Lower leg skin (tissue), 4 donors: ENCODE results near the gene UGP2. TPM values are rescaled to one million over a fixed set of nuclear protein-coding genes. Genes with fewer than 3 reads are reported as not detected.

ENCODE experiments used
- DNase-seq, 2 donors: peaks; one replicate each; pipeline ENCODE4 v3.0.0-alpha.2; 2019; ENCODE audit warnings: low spot score in 2 of 2
- H3K4me3 ChIP-seq: fragments of 200-600 bp; sonication (generic); 2 replicates; pipeline ENCODE4 v1.5.1; 2017; ENCODE audit warnings: mild to moderate bottlenecking, low read depth; ENCODE audit not compliant: poor library complexity, severe bottlenecking
- POLR2A ChIP-seq, 2 donors: fragments of 450-650 bp; IDR thresholded peaks; one replicate each; pipeline ENCODE4 v1.6.1; 2016 to 2017; ENCODE audit warnings: antibody characterized with exemption in 2 of 2, mild to moderate bottlenecking in 1 of 2, moderate library complexity in 1 of 2
- WGBS, 2 donors: methylation state at CpG; one replicate each; pipeline ENCODE4 v1.1.5; 2018; 5-methylcytosine and 5-hydroxymethylcytosine counted together
- intact Hi-C: fragments of 100-400 bp; cut with DNase I; formaldehyde crosslinking; loops from one replicate; pipeline ENCODE4 v1.15.0; 2023; ENCODE audit warnings: low total_unique reads
- total RNA-seq, 4 donors: library from RNA; depleted of rRNA; stranded (reverse); fragments of >200 nt; gene quantifications; one replicate each; pipeline ENCODE4 v1.1.0, GENCODE V29; 2016
- TF ChIP-seq, protein P1 (sequence below), 3 donors: fragments of 450-650 bp; IDR thresholded peaks; one replicate each; pipeline ENCODE4 v1.5.1; 2016; ENCODE audit warnings: antibody characterized with exemption in 3 of 3, mild to moderate bottlenecking in 3 of 3, moderate library complexity in 2 of 3

Gene UGP2
- total RNA-seq, 4 donors from 2014 or later = 61.1 to 153 (median 92.7) TPM

DNA sequence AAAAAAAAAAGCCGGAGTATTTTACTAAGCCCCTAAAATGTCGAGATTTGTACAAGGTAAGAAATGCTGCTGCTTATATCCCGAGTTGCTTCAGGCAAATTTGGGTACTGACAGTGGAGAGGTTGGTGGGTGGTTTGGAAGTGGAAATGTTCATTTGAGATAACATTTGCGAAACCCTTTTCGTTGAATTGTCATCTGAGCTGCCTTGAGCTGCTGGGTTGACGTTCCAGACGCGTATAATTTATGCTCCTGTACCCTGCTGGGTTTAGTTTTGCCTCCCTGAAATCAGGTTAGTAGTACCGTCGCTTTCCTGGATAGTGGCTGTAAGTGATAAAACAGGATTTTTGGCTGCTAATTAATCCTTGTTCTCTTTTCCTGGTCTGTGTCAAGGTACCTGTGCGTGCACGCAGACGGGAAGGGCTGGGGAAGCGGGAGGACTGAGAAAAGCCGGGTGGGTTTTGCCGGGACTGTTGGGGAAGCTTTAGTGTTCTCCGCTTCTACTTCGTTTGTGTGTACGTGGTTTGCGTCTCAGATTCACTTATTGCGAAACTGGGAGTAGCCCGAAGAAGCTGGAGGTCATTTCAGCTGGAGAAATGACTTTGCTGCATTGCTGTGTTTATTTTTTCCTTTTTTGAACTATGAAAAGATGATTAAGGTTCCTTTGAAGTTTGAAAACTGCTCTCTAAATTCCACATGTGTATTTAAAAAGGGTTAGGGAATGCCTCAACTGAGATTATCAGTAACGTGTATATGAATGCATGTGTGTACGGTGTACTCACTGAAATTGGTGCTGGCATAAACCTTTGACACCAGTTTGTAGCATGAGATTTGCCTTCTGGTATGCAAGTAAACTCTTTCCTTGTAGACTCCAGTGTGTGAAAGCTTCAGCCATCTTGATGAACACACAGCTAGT is 709 bp downstream of the UGP2 start:
- H3K4me3 ChIP-seq = peak overlapping the region; percentile 96
- TF ChIP-seq POLR2A (IDR thresholded peaks at IDR 0.05) = no peak
- TF ChIP-seq, protein P1, sequence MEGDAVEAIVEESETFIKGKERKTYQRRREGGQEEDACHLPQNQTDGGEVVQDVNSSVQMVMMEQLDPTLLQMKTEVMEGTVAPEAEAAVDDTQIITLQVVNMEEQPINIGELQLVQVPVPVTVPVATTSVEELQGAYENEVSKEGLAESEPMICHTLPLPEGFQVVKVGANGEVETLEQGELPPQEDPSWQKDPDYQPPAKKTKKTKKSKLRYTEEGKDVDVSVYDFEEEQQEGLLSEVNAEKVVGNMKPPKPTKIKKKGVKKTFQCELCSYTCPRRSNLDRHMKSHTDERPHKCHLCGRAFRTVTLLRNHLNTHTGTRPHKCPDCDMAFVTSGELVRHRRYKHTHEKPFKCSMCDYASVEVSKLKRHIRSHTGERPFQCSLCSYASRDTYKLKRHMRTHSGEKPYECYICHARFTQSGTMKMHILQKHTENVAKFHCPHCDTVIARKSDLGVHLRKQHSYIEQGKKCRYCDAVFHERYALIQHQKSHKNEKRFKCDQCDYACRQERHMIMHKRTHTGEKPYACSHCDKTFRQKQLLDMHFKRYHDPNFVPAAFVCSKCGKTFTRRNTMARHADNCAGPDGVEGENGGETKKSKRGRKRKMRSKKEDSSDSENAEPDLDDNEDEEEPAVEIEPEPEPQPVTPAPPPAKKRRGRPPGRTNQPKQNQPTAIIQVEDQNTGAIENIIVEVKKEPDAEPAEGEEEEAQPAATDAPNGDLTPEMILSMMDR (IDR thresholded peaks at IDR 0.05) = no peak
- intact Hi-C loops = no loop called here
- whole genome bisulfite sequencing, 2 donors = 2 to 4% methylated on average over 24 of the region's 24 CpGs
- peak in 1 of 2 donors; percentile 66 for DNase-seq

DNA sequence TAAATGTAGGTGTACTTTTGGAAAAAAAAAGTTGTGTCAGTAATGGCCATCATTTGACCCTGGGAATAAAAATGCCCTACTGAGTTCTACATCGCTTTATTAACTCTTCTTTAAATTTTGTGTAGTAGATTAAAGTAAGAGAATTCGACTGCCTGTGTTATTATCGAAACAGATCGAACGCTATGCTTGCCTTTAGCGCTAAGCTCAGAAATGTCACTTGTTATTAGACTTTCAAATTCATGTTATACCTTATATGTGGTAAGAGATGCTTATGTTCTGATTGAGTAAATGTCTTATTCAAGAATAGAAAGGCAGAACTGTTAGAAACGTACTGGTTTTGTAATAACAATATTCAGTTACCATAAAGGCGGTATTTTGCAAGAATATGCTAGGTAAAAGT is 1.4 kb downstream of the UGP2 start:
- intact Hi-C loops = no loop called here
- DNase-seq = no peak
- 47% methylated on average over 8 of the region's 8 CpGs for WGBS, 2 donors
- H3K4me3 ChIP-seq = no peak overlapping the region
- no peak for TF ChIP-seq POLR2A (IDR thresholded peaks at IDR 0.05)
- TF ChIP-seq, protein P1 (IDR thresholded peaks at IDR 0.05) = no peak

DNA sequence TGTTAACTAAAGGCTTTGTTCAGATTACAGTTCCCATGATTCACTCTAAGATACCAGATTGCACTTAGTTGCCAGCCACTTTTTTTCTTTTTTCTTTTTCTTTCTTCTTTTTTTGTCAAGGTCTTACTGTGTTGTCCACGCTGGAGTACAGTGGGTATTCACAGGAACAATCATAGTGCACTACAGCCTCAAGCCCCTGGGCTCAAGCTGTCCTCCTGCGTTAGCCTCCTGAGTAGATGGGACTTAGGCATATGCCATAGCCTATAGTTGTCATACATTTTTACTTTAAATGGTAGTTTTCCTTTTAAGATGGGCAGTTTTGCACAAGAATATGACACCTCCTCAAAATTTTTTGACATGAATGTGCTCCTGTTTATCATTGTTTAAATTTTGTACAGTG is 2.1 kb downstream of the UGP2 start:
- TF ChIP-seq, protein P1 (IDR thresholded peaks at IDR 0.05) = no peak
- no peak for TF ChIP-seq POLR2A (IDR thresholded peaks at IDR 0.05)
- WGBS, 2 donors = 52 to 73% methylated on average over 2 of the region's 2 CpGs
- no peak for DNase-seq
- no peak overlapping the region for H3K4me3 ChIP-seq
- intact Hi-C loops = no loop called here

DNA sequence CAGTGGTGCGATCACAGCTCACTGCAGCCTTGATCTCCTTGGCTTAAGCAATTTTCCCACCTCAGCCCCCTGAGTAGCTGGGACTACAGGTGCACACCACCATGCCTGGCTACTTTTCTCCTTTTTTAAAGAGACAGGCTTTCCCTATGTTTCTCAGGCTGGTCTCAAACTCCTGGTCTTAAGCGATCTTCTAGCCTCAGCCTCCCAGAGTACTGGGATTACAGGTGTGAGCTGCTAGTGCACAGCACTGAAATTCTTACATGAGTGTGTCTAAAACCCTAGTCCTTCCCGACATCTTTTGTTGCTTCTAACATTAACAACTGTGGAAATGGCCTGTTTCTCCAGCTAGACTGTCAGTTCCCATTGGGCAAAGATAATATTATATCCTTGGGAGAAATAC is 2.9 kb downstream of the UGP2 start:
- intact Hi-C loops = no loop called here
- H3K4me3 ChIP-seq = no peak overlapping the region
- no peak for TF ChIP-seq POLR2A (IDR thresholded peaks at IDR 0.05)
- TF ChIP-seq, protein P1 (IDR thresholded peaks at IDR 0.05) = no peak
- DNase-seq = no peak
- WGBS, 2 donors = 65 to 67% methylated on average over 3 of the region's 3 CpGs

DNA sequence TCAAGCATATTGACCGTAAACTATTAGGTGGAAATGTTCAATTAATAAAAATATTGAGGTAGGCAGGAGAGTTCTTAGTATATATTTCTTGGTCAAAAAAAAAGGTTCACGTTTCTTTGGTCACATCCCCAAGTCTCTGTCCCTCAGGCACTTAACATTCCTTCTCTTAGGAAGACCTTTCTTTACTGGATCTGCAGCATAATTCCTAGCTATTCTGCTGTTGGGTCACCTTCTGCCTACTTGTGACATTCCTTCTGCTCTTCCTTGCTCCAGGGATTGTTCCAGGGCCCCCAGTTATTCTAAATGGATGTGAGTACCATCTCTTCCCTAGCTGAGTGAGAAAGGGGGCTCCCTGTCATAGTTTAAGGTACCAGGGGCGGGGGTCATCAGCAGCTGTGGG is 4.2 kb downstream of the UGP2 start:
- intact Hi-C loops = no loop called here

More for the DNA sequence above, 4.2 kb downstream of the UGP2 start:
- 83 to 86% methylated on average over 3 of the region's 3 CpGs for WGBS, 2 donors
- TF ChIP-seq, protein P1 (IDR thresholded peaks at IDR 0.05) = no peak
- TF ChIP-seq POLR2A (IDR thresholded peaks at IDR 0.05) = no peak
- no peak for DNase-seq
- no peak overlapping the region for H3K4me3 ChIP-seq
